ENCODE results near the gene C2CD2.

GRCh38 chr21:41970106-41970391 is 16.2 kb upstream of the C2CD2 start:
- TF ChIP-seq CTCF (IDR thresholded peaks at IDR 0.05) = no peak
- TF ChIP-seq POLR2A (IDR thresholded peaks at IDR 0.05) = no peak
- no peak for TF ChIP-seq POLR2AphosphoS5 (IDR thresholded peaks at IDR 0.05)

Data from transverse colon (tissue), 4 donors.